Erythroblast (primary cell): ENCODE measurements around the gene WSB1.
A peak's percentile ranks its signal among the peaks of the same experiment; 100 is the strongest.

Source experiments
- DNase-seq, 2 experiments: peaks; one replicate each; lab custom pipeline; 2025; lab: John Stamatoyannopoulos, UW
- GATA1 ChIP-seq: IDR thresholded peaks from 2 replicates; pipeline ENCODE4 v1.6.1; 2011; ENCODE audit warnings: low read depth, mild to moderate bottlenecking, control low read depth, low read length, moderate library complexity
- POLR2A ChIP-seq: IDR thresholded peaks from 2 replicates; pipeline ENCODE4 v1.6.1; 2011; ENCODE audit warnings: mild to moderate bottlenecking, low read length

The WSB1 gene

GRCh38 chr17:27356091-27356705 lies 62.3 kb downstream of the WSB1 start:
- DNase-seq = peak; percentile 17 to 21
- TF ChIP-seq GATA1 = no peak
- TF ChIP-seq POLR2A = no peak

DNA sequence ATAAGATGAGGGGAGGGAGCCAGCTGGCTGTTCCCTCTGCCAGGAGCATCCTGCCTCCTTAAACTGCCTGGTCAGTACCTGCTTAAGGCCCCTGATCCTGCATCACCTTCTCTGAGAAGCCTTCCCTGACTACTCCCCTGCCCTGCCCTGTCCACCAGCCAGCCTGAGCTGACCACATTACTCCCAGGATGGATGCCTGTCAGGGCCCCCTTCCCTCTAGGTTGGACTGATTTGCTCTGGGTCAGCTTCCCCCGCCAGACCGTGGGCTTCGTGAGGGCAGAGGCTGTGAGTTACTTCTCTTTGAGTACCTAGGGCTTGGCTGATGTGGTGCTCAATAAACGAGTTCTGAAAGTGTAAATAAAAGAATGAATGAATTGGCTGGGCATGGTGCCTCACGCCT lies 63.3 kb downstream of the WSB1 start:
- TF ChIP-seq POLR2A (no peak), GATA1 (no peak)
- no peak for DNase-seq

DNA sequence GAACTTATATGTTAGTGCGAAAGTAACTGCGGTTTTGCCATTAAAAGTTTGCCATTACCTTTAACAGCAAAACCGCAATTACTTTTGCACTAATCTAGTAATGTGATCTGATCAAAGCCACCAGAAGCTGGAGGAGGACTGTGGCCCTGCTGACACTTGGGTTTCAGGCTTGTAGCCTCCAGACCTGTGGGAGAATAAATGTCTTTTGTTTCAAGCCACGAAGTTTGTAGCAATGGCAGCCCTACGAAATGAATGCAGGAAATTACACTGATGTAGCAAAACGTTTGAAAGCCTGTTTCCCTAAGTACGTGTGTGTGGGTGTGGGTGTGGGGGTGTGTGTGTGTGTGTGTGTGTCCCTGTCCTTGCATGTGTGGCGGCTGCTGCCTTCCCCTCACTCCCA lies 66.6 kb downstream of the WSB1 start:
- no peak for DNase-seq
- TF ChIP-seq POLR2A (no peak), GATA1 (no peak)

- TF ChIP-seq POLR2A (no peak), GATA1 (no peak)
These were observed 67.8 kb downstream of the WSB1 start for GRCh38 chr17:27361695-27362094.

DNA sequence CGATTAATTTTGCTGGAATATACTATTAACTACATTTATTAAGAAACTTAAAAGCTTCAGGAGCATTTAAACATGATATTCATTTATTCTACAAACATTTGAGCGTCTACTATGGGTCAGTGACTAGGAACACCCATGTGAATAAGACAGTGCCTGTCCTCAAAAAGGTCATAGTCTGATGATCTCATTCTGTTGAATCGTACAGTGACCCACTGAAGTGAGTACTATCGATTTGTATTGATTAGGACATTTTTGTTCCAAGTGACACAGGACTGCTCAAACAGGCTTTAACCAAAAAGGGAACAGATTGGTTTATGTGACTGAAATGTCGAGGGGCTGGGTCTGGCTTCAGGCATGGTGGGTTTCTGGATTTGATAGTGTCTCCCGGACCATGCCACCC lies 68.6 kb downstream of the WSB1 start:
- TF ChIP-seq GATA1 (no peak), POLR2A (no peak)
- no peak for DNase-seq

More at GRCh38 chr17:27361695-27362094, 67.8 kb downstream of the WSB1 start:
- no peak for DNase-seq

- no peak for DNase-seq
- no peak for TF ChIP-seq POLR2A
- TF ChIP-seq GATA1 = no peak
These were observed 69.0 kb downstream of the WSB1 start for GRCh38 chr17:27362909-27363308.

DNA sequence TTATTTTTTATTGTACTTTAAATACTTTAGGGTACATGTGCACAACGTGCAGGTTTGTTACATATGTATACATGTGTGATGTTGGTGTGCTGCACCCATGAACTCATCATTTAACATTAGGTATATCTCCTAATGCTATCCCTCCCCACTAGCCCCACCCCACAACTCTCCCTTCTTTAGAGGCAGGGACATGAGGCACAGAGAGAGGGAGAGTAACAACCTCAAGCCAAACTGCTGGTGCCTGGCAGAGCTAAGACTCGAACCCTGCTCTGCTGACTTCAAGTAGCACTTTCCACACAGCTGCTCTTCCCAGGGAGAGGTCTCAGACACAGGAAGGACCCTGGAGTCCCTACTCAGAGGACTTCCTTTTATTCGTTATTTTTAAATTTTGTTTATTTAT lies 69.4 kb downstream of the WSB1 start:
- peak in 1 of 2 experiments; percentile 24 for DNase-seq
- no peak for TF ChIP-seq POLR2A
- TF ChIP-seq GATA1 = no peak
